Stimulated activated CD4-positive, alpha-beta T cell treated with anti-CD3 and anti-CD28 coated beads, Interleukin-4, amount 100 ng/mL, for 4 hours (primary cell): ENCODE data around the gene AMPD1.

Experiments used
- DNase-seq, 2 experiments: peaks; one replicate each; pipeline ENCODE4 v3.0.0-alpha.2; 2020

The AMPD1 gene

GRCh38 chr1:114696810-114697209, 1.5 kb upstream of the AMPD1 start:
- no peak for DNase-seq

- no peak for DNase-seq
Observed at GRCh38 chr1:114694540-114695310, 621 bp downstream of the AMPD1 start.

- no peak for DNase-seq
Observed at GRCh38 chr1:114692947-114693346, 2.4 kb downstream of the AMPD1 start.

DNA sequence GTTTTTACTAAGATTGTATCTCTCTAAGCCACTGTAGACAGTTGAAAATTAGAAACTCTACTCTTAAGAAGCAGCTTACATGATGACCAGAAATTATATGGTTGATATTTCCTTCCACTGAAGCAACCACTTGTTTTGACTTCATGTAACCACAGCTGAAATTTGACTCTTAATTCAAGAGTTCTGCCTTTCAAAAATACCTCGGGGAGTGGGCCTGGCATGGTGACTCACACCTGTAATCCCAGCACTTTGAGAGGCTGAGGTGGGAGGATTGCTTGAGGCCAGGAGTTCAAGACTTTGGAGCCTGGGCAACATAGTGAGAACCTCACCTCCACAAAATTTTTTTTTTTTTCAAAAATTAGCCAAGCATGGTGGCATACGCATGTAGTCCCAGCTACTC, 4.3 kb downstream of the AMPD1 start:
- no peak for DNase-seq

GRCh38 chr1:114690148-114690547, 5.2 kb downstream of the AMPD1 start:
- no peak for DNase-seq

GRCh38 chr1:114688526-114688925, 6.8 kb downstream of the AMPD1 start:
- no peak for DNase-seq

GRCh38 chr1:114685851-114686250, 9.5 kb downstream of the AMPD1 start:
- no peak for DNase-seq

DNA sequence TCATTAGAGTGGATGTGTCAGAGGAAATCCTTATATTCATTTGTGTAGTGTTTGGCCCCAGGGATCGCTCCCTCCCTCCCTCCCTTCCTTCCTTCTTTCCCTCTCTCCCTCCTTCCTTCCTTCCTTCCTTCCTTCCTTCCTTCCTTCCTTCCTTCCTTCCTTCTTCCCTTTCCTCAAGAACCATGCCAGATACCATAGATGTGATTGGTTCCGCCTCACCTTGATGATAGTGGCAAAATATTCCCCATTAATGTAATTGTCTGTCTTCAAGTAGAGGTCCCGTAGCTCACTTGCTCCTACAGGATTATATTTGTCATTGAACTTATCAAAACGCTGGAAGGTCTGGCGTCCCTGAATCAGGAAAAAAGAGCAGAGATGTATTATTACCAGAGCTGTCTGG, 17.7 kb downstream of the AMPD1 start:
- DNase-seq, result no peak

- DNase-seq, result no peak
Observed at GRCh38 chr1:114676115-114676514, 19.2 kb downstream of the AMPD1 start.

DNA sequence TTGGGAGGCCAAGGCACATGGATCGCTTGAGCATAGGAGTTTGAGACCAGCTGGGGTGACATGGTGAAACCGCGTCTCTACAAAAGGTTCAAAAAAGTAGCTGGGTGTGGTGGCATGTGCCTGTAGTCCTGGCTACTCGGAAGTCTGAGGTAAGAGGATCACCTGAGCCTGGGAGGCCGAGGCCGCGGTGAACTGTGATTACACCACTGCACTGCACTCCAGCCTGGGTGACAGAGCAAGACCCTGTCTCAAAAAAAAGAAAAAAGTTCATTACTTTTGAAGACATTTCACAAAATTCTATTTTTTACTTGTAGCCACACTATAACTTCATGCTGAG, 23.4 kb downstream of the AMPD1 start:
- DNase-seq, result no peak

GRCh38 chr1:114671011-114671938, 24.1 kb downstream of the AMPD1 start:
- no peak for DNase-seq

DNA sequence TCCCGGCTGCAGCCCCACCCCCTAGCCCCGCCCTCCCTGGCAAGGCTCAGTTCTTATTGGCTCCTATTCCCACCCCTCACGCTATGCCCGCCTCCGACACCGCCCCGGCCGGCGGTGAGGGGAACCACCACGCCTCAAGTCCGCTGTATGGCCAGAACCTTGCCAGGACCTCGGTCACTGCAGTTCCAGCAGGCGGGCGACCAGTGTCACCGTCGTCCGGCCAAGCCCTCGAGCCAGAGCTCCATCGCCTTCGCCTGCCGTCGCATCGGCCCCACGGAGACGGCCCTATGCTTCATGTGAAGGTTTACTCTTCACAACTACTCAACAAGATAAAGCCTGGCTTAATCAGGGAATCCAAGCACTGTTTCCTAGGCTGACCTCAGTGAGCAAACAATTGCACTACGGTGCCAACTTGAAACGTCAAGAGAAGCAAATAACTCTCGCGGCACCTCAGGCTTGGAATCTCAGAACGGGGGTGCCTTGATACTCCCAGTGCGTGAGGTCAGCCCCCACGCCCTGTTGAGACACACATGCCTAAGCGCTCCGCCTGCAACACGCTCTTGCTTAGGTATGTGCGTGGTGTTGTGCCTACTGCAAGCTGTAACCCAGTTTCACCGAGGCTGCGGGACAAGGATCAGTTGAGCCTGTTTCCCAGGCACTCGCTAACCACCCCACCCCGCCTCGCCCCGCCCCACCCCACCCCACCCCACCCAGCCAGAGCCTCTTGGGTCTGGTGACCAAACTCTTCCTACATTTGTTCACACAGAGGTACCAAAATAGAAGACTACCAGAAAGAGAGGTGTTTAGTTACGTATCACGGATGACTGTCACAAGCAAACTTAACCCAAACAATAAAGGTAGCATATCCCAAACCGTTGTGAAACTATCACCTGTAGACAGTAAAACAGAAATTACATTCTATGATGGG, 25.0 kb downstream of the AMPD1 start:
- DNase-seq, result peak; percentile 78 to 86

DNA sequence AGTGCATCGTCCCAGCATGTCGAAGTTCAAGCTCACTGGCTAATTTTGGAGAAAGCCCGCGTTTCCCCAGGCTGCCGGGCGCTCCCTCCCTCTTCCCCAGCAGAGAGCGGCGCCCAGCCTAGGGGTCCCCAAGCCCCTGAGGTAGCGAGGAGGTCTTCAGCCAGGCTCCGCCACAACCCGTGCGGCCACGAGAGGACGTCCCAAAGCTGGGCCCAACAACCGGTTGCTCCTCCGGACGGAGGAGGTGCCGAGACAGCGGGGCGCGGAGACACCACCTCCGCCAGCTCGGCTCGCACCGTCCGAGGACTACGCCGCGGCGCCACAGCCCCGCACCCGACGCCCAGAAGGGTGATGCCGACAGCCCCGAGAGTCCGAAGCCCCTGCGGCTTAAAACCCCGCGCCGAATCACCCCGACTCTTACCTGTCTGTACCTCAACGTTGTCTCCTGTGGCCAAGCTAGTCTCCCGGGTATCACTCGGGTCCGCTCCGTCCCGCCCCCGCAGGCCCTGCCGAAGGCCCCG, 25.7 kb downstream of the AMPD1 start, which contains the start of gene DENND2C:
DENND2C (minus strand) TSS at position 488 of the 521 bp plus-strand sequence. CDS start 44,065 bp downstream, outside the sequence.
- DNase-seq, result no peak

- DNase-seq, result no peak
Observed at GRCh38 chr1:114668784-114669561, 26.4 kb downstream of the AMPD1 start.

DNA sequence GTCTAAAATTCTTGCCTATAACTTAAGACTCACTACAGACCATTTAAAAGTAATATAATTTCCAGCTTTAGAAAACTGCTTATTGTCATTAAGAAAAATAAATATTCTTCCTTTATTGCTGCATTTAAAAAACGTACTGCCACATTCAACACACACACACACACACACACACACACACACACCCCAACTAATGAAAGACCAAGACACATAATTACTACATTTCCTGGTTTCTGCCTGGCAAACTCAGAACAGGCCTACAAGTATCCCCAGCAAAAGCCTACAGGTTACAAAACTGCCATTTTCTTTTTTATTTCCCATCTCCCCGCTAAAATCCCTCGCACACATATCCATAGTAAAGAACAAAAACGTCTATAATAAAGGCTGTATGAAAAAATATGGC, 27.0 kb downstream of the AMPD1 start:
- no peak for DNase-seq

DNA sequence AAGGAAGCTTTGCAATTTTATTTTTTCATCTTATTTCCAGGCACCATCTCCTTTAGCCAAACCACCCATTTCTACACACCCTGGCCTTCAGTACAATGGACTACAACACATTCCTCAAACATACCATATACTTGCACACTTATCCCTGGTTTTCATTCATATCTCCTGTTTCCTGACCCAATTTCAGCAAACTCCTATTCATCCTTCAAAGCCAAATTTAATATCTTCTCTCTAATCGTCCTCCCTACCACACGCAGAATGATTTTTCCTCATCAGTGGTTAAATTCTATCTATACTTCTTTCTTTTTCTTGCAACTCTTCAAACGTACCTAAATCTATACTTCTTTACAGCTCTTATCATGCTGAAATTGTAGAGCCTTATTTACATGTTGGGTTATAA, 28.4 kb downstream of the AMPD1 start:
- no peak for DNase-seq

- no peak for DNase-seq
Observed at GRCh38 chr1:114660238-114660637, 35.1 kb downstream of the AMPD1 start.

DNA sequence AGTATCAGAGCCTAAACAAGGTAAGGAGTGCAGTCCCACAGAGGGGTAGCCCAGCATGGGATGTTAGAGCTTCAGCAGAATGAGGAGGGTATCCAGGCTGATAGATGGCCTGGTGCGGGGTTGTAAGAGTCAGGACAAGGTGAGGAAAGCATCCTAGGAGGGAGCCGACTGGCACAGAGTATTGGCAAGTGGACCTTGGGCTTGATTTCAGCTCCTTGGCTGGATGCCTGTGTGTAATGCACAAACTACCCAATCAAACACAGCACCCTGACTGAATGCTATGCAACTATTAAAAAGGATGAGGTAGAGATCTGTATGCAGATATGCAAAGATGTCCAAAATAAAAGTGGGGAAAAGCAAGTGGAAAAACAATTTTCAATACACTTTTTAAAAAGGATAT, 43.5 kb downstream of the AMPD1 start:
- DNase-seq, result no peak

GRCh38 chr1:114648503-114648902, 46.8 kb downstream of the AMPD1 start:
- no peak for DNase-seq

- DNase-seq, result no peak
Observed at GRCh38 chr1:114641377-114641776, 54.0 kb downstream of the AMPD1 start.

DNA sequence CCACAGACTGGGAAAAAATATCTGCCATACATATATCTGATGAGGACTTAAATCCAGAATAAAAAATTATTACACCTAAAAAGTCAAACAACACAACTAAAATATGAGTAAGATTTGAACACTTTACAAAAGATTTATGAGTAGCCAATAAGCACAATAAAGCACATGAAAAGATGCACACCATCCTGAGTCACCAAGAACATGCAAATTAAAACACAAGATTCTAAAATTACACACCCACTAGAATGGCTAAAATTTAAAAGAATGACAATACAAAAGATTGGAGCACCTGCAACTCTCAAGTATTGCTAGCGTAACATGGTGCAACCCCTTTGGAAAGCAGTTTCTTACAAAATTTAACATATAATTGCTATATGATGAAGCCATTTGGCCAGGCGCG, 56.4 kb downstream of the AMPD1 start:
- no peak for DNase-seq

DNA sequence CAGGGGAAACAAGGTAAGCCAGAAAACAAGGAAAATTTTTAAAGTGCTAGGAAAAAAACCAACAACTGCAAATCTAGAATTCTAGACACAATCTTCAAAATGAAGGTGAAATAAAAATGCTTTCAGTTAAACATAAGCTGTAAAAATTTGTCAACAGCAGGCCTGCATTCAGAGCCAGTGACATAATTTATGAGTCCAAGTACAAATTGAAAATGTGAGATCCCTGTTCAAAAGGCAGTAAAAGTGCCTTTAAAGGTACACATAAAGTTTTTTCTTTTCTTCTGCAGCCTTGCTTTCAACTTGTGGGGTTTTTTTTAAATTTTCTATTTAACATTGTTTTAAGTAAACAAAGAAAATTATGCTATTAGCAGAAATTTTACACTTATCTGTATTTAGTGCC, 62.9 kb downstream of the AMPD1 start:
- DNase-seq, result no peak
